ENCODE data around the gene CFHR5.
"Not testable (repeated sequence)": the region's sequence is repeated elsewhere in the genome, so short reads cannot be mapped to it uniquely, and the experiment has no call there.

The CFHR5 gene

DNA sequence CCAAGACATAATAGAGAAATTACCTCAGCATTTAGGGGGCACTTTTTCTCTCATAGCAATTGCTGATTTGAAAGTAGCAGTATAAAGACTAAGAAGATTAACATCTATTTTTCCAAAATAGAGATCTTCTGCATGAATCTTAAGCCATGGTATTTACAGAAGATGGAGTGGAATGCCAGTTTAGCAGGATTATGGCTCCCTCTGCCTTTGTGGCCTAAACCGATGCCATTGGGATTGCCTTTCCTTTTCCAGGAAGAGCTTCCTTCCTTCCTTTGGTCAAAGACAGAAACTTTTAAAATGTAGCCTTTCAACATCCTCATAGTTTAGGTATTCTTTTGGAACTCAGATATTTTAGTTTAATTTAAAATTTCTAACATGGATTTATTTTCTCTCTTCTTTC, 39.4 kb downstream of the CFHR5 start:
- no peak for TF ChIP-seq PAX5 (IDR thresholded peaks at IDR 0.05; ENCODE audit: insufficient read depth, low read length, severe bottlenecking)
- TF ChIP-seq POLR2A (IDR thresholded peaks at IDR 0.05; ENCODE audit: low read depth, low read length) = no peak
- TF ChIP-seq POLR2AphosphoS5 (IDR thresholded peaks at IDR 0.05; ENCODE audit: low read depth, low read length) = no peak
- TF ChIP-seq POU2F2 (IDR thresholded peaks at IDR 0.05; ENCODE audit: low read depth, low read length) = no peak
- TF ChIP-seq TAF1 (IDR thresholded peaks at IDR 0.05; ENCODE audit: low read depth, low read length) = no peak
- TF ChIP-seq SPI1 (IDR thresholded peaks at IDR 0.05; ENCODE audit: low read depth, low read length) = no peak
- FAIRE-seq = no peak
- no peak for DNase-seq (ENCODE audit: insufficient read length, low spot score)

DNA sequence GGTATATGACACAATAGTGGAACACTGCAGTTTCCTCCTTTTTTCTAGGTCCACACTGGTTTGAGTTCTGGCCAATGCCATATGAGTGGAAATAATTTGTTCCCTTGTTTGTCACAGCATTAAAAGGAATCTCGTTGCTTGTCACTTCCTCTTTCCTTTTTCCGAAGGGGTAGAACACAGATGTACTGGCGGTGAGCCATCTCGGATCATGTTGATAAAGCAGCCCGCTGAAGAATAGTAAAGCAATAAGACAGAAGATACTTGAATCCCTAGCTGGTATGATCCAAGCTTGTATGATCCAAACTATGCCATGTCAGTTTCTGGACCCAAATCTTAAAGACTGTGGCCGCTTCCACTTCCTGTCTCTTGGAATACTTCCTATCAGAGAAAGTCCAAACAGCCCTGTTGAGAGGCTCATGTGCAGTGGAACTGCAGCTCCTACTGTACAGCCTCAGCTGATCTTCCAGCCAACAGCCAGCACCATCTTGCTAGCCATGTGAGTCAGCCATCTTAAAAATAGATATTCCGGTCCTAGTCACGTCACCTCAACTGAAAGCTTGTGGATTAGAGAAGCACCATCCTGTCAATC, 40.3 kb downstream of the CFHR5 start:
- DNase-seq (ENCODE audit: insufficient read length, low spot score) (no peak), FAIRE-seq (no peak)
- no peak for TF ChIP-seq TAF1 (IDR thresholded peaks at IDR 0.05; ENCODE audit: low read depth, low read length)

DNA sequence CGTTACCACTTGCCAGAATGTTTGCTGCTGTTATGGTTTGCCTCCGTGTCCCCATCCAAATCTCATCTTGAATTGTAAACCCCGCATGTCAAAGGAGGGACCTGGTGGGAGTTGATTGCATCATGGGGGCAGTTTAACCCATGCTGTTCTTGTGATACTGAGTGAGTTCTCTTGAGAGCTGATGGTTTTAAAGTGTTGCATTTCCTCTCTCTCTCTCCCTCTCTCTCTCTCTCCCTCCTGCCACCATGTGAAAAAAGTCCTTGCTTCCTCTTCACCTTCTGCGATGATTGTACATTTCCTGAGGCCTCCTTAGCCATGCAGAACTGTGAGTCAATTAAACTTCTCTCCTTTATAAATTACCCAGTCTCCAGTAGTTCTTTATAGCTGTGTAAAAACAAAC, 44.4 kb downstream of the CFHR5 start:
- FAIRE-seq (no peak), DNase-seq (ENCODE audit: insufficient read length, low spot score) (no peak)
- TF ChIP-seq SPI1 (IDR thresholded peaks at IDR 0.05; ENCODE audit: low read depth, low read length) = no peak
- no peak for TF ChIP-seq PAX5 (IDR thresholded peaks at IDR 0.05; ENCODE audit: insufficient read depth, low read length, severe bottlenecking)
- no peak for TF ChIP-seq POLR2AphosphoS5 (IDR thresholded peaks at IDR 0.05; ENCODE audit: low read depth, low read length)
- TF ChIP-seq TAF1 (IDR thresholded peaks at IDR 0.05; ENCODE audit: low read depth, low read length) = no peak
- no peak for TF ChIP-seq POLR2A (IDR thresholded peaks at IDR 0.05; ENCODE audit: low read depth, low read length)
- no peak for TF ChIP-seq POU2F2 (IDR thresholded peaks at IDR 0.05; ENCODE audit: low read depth, low read length)

DNA sequence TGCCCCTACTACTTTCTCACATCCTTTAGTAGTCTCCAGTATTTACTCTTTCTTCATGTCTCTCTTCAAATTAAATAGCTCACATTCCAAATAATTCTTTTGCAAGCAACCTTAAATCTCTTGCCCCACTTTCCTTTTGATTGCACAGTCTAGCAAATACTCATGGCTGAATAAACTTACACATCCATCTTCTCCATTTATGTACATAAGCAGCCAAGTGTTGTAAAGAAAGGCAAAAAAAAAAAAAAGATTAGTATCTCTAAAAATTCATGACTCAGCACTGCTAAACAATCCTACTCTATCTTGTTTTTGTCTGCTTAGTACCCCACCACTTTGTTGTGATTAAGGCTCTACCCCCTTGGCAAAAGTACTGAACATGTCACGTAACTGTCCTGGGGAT, 47.1 kb downstream of the CFHR5 start:
- TF ChIP-seq PAX5 (IDR thresholded peaks at IDR 0.05; ENCODE audit: insufficient read depth, low read length, severe bottlenecking) = no peak
- no peak for TF ChIP-seq TAF1 (IDR thresholded peaks at IDR 0.05; ENCODE audit: low read depth, low read length)
- TF ChIP-seq POU2F2 (IDR thresholded peaks at IDR 0.05; ENCODE audit: low read depth, low read length) = no peak
- TF ChIP-seq SPI1 (IDR thresholded peaks at IDR 0.05; ENCODE audit: low read depth, low read length) = no peak
- TF ChIP-seq POLR2A (IDR thresholded peaks at IDR 0.05; ENCODE audit: low read depth, low read length) = no peak
- TF ChIP-seq POLR2AphosphoS5 (IDR thresholded peaks at IDR 0.05; ENCODE audit: low read depth, low read length) = no peak
- no peak for FAIRE-seq
- DNase-seq (ENCODE audit: insufficient read length, low spot score) = no peak

DNA sequence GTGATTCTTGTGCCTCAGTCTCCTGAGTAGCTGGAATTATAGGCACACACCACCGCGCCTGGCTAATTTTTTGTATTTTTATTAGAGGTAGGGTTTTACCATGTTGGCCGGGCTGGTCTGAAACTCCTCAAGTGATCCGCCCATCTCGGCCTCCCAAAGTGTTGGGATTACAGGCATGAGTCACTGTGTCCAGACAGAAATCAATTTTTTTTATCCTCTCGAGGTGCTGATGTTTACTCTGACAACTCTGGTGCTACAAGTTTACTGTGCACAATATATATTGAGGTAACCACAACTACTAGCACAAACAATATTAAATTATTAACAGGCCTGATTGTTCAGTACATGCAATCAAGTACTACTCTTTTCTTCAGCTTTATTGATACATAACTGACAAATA, 50.0 kb downstream of the CFHR5 start:
- TF ChIP-seq SPI1 (IDR thresholded peaks at IDR 0.05; ENCODE audit: low read depth, low read length) (no peak), POU2F2 (IDR thresholded peaks at IDR 0.05; ENCODE audit: low read depth, low read length) (no peak), TAF1 (IDR thresholded peaks at IDR 0.05; ENCODE audit: low read depth, low read length) (no peak), POLR2AphosphoS5 (IDR thresholded peaks at IDR 0.05; ENCODE audit: low read depth, low read length) (no peak), PAX5 (IDR thresholded peaks at IDR 0.05; ENCODE audit: insufficient read depth, low read length, severe bottlenecking) (no peak), POLR2A (IDR thresholded peaks at IDR 0.05; ENCODE audit: low read depth, low read length) (no peak)
- FAIRE-seq (no peak), DNase-seq (ENCODE audit: insufficient read length, low spot score) (no peak)

- DNase-seq (ENCODE audit: insufficient read length, low spot score) (no peak), FAIRE-seq (no peak)
- TF ChIP-seq POU2F2 (IDR thresholded peaks at IDR 0.05; ENCODE audit: low read depth, low read length) (no peak), POLR2A (IDR thresholded peaks at IDR 0.05; ENCODE audit: low read depth, low read length) (no peak), TAF1 (IDR thresholded peaks at IDR 0.05; ENCODE audit: low read depth, low read length) (no peak), PAX5 (IDR thresholded peaks at IDR 0.05; ENCODE audit: insufficient read depth, low read length, severe bottlenecking) (no peak), SPI1 (IDR thresholded peaks at IDR 0.05; ENCODE audit: low read depth, low read length) (no peak), POLR2AphosphoS5 (IDR thresholded peaks at IDR 0.05; ENCODE audit: low read depth, low read length) (no peak)
These were observed 52.4 kb downstream of the CFHR5 start for GRCh38 chr1:197029749-197030148.

DNA sequence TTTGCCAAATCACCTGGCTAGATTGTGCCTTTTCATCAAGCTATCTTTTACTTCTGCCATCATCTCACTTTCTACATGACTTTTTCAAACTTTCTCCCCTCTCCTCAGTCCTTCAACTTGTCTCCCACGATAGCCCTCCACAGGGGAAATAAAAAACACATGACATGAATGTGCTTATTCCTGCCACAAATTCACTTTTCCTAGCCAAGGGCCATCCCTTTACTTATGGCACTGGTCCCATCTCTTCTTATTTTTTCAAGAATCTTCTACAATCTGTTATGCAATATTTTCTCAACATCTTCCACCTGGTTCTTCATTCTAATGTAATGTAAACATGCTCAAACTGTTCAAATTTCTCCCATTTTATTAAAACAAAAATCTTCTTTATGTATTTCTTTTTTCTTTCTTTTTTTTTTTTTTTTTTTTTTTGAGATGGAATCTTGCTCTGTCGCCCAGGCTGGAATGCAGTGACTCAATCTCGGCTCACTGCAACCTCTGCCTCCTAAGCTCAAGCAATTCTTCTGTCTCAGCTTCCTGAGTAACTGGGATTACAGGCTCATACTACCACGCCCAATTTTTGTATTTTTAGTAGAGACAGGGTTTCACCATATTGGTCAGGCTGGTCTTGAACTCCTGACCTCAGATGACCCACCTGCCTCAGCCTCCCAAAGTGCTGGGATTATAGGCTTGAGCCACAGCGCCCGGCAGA, 57.4 kb downstream of the CFHR5 start:
- not testable (repeated sequence) for DNase-seq (ENCODE audit: insufficient read length, low spot score); FAIRE-seq

GRCh38 chr1:197036861-197037260, 59.5 kb downstream of the CFHR5 start:
- TF ChIP-seq TAF1 (IDR thresholded peaks at IDR 0.05; ENCODE audit: low read depth, low read length) (no peak), PAX5 (IDR thresholded peaks at IDR 0.05; ENCODE audit: insufficient read depth, low read length, severe bottlenecking) (no peak), SPI1 (IDR thresholded peaks at IDR 0.05; ENCODE audit: low read depth, low read length) (no peak), POLR2A (IDR thresholded peaks at IDR 0.05; ENCODE audit: low read depth, low read length) (no peak), POLR2AphosphoS5 (IDR thresholded peaks at IDR 0.05; ENCODE audit: low read depth, low read length) (no peak), POU2F2 (IDR thresholded peaks at IDR 0.05; ENCODE audit: low read depth, low read length) (no peak)
- DNase-seq (ENCODE audit: insufficient read length, low spot score) = no peak
- FAIRE-seq = no peak

GRCh38 chr1:197041486-197042353, 64.4 kb downstream of the CFHR5 start:
- FAIRE-seq = no peak
- TF ChIP-seq POU2F2 (IDR thresholded peaks at IDR 0.05; ENCODE audit: low read depth, low read length) (no peak), TAF1 (IDR thresholded peaks at IDR 0.05; ENCODE audit: low read depth, low read length) (no peak), SPI1 (IDR thresholded peaks at IDR 0.05; ENCODE audit: low read depth, low read length) (no peak), POLR2A (IDR thresholded peaks at IDR 0.05; ENCODE audit: low read depth, low read length) (no peak), POLR2AphosphoS5 (IDR thresholded peaks at IDR 0.05; ENCODE audit: low read depth, low read length) (no peak), PAX5 (IDR thresholded peaks at IDR 0.05; ENCODE audit: insufficient read depth, low read length, severe bottlenecking) (no peak)
- DNase-seq (ENCODE audit: insufficient read length, low spot score) = no peak
